SK-N-SH (cell line): ENCODE data around the gene ISOC2.

Source experiments
- CHD2 ChIP-seq: fragments of 150-350 bp; IDR thresholded peaks from 2 replicates; pipeline ENCODE4 v1.6.1; 2018; ENCODE audit warnings: low read length; ENCODE audit not compliant: partially characterized antibody
- CTCF ChIP-seq: fragments of 200-600 bp; sonication (generic); IDR thresholded peaks from 2 replicates; pipeline ENCODE4 v1.6.1; 2017; ENCODE audit warnings: antibody characterized with exemption, mild to moderate bottlenecking, moderate library complexity
- EP300 ChIP-seq, 2 experiments: IDR thresholded peaks; 2 replicates each; pipeline versions ENCODE4 v1.4.0 to v1.6.1; 2012; ENCODE audit warnings: borderline replicate concordance in 1 of 2, low read depth in 1 of 2, low read length in 1 of 2
- FOSL2 ChIP-seq: IDR thresholded peaks from 2 replicates; pipeline ENCODE4 v1.4.0; 2012; ENCODE audit warnings: low read depth, mild to moderate bottlenecking, moderate library complexity, borderline replicate concordance
- IRF3 ChIP-seq: fragments of 150-350 bp; IDR thresholded peaks from 2 replicates; pipeline ENCODE4 v1.6.1; 2016; ENCODE audit warnings: mild to moderate bottlenecking, low read depth, low read length
- JUND ChIP-seq: IDR thresholded peaks from 2 replicates; pipeline ENCODE4 v1.4.0; 2012
- NFIC ChIP-seq: IDR thresholded peaks from 2 replicates; pipeline ENCODE4 v1.4.0; 2012; ENCODE audit warnings: borderline replicate concordance
- POLR2AphosphoS5 ChIP-seq: IDR thresholded peaks from 2 replicates; pipeline ENCODE4 v1.6.1; 2012; ENCODE audit warnings: low read depth, low read length
- RCOR1 ChIP-seq: fragments of 150-350 bp; IDR thresholded peaks from 2 replicates; pipeline ENCODE4 v1.6.1; 2017; ENCODE audit warnings: antibody characterized with exemption, low read length
- REST ChIP-seq: IDR thresholded peaks from 2 replicates; pipeline ENCODE4 v1.6.1; 2012; ENCODE audit warnings: mild to moderate bottlenecking, low read depth, low read length, moderate library complexity
- RXRA ChIP-seq: IDR thresholded peaks from 2 replicates; pipeline ENCODE4 v1.4.0; 2012; ENCODE audit warnings: low read depth, mild to moderate bottlenecking, borderline replicate concordance
- SMC3 ChIP-seq: IDR thresholded peaks from 2 replicates; pipeline ENCODE4 v1.6.1; 2012; ENCODE audit warnings: low read depth, low read length, improper control_type of control experiment
- TAF1 ChIP-seq: IDR thresholded peaks from 2 replicates; pipeline ENCODE4 v1.6.1; 2012; ENCODE audit warnings: low read depth, mild to moderate bottlenecking, low read length, moderate library complexity, borderline replicate concordance
- USF1 ChIP-seq: IDR thresholded peaks from 2 replicates; pipeline ENCODE4 v1.4.0; 2012; ENCODE audit warnings: low read depth, borderline replicate concordance

- TF ChIP-seq FOSL2 (no peak), IRF3 (no peak), REST (no peak), CTCF (no peak), TAF1 (no peak), RXRA (no peak), JUND (no peak), USF1 (no peak), CHD2 (no peak), POLR2AphosphoS5 (no peak), EP300 (IDR thresholded peaks at IDR 0.05; ENCODE audit: borderline replicate concordance in 1 of 2, low read depth in 1 of 2, low read length in 1 of 2) (no peak), SMC3 (no peak), RCOR1 (no peak), NFIC (no peak)
These were observed 17.5 kb downstream of the ISOC2 start for GRCh38 chr19:55443824-55444480.
